ENCODE results near the gene PPP1R12A. TPM values are rescaled to one million over a fixed set of nuclear protein-coding genes. Genes with fewer than 3 reads are reported as not detected.

Gene PPP1R12A
- total RNA-seq, 1 donor from 2014 or later, result 86.7 TPM

- no peak overlapping the region for H3K9ac ChIP-seq
- Mint-ChIP-seq H3K27ac (no peak overlapping the region), H3K27me3 (ENCODE audit: insufficient read depth, low read depth) (no peaks in the 10 kb centered on the region), H3K4me3 (no peak overlapping the region), H3K4me1 (no peaks in the 10 kb centered on the region), H3K36me3 (peaks cover 28% of the 10 kb centered on the region), H3K9me3 (peaks cover 6% of the 10 kb centered on the region)
- no peak overlapping the region for H3K4me2 ChIP-seq
- no peak overlapping the region for H3K4me3 ChIP-seq
- H3K27ac ChIP-seq, result no peak overlapping the region
- DNase-seq (ENCODE audit: low spot score), result no peak
- H3K36me3 ChIP-seq, result no peaks in the 10 kb centered on the region
- H3K9me3 ChIP-seq (ENCODE audit: low read depth), result no peaks in the 10 kb centered on the region
- H3K4me1 ChIP-seq, result peaks cover 7% of the 10 kb centered on the region
- H3F3A ChIP-seq (ENCODE audit: low read depth), result no peaks in the 10 kb centered on the region
- TF ChIP-seq EZH2phosphoT487 (IDR thresholded peaks at IDR 0.05), result no peak
- TF ChIP-seq CTCF (IDR thresholded peaks at IDR 0.05), result no peak
- TF ChIP-seq EZH2 (IDR thresholded peaks at IDR 0.05), result no peak
- H3K79me2 ChIP-seq (ENCODE audit: low read depth), result peaks cover 97% of the 10 kb centered on the region
- no peak overlapping the region for H2AFZ ChIP-seq (replicated peaks)
- no peaks in the 10 kb centered on the region for H3K27me3 ChIP-seq
- peaks cover 22% of the 10 kb centered on the region for H4K20me1 ChIP-seq (ENCODE audit: low read depth)
These were observed 39.8 kb downstream of the PPP1R12A start for GRCh38 chr12:79895071-79895470.

- TF ChIP-seq EZH2phosphoT487 (IDR thresholded peaks at IDR 0.05) (no peak), CTCF (IDR thresholded peaks at IDR 0.05) (no peak), EZH2 (IDR thresholded peaks at IDR 0.05) (no peak)
- Histone ChIP-seq H2AFZ (replicated peaks) (no peak overlapping the region), H3K27ac (no peak overlapping the region), H3K4me2 (no peak overlapping the region), H3K79me2 (ENCODE audit: low read depth) (peaks cover 99% of the 10 kb centered on the region), H3K4me1 (peaks cover 21% of the 10 kb centered on the region), H3K9ac (no peak overlapping the region), H3K9me3 (ENCODE audit: low read depth) (no peaks in the 10 kb centered on the region), H3K36me3 (no peaks in the 10 kb centered on the region), H4K20me1 (ENCODE audit: low read depth) (peaks cover 33% of the 10 kb centered on the region), H3F3A (ENCODE audit: low read depth) (peaks cover 6% of the 10 kb centered on the region), H3K27me3 (no peaks in the 10 kb centered on the region), H3K4me3 (no peak overlapping the region)
- no peak for DNase-seq (ENCODE audit: low spot score)
- H3K4me1 Mint-ChIP-seq, result peaks cover 5% of the 10 kb centered on the region
- no peaks in the 10 kb centered on the region for H3K27me3 Mint-ChIP-seq (ENCODE audit: insufficient read depth, low read depth)
- H3K27ac Mint-ChIP-seq, result no peak overlapping the region
- no peak overlapping the region for H3K4me3 Mint-ChIP-seq
- peaks cover 2% of the 10 kb centered on the region for H3K9me3 Mint-ChIP-seq
- peaks cover 13% of the 10 kb centered on the region for H3K36me3 Mint-ChIP-seq
These were observed 43.3 kb downstream of the PPP1R12A start for GRCh38 chr12:79891506-79892162.

DNA sequence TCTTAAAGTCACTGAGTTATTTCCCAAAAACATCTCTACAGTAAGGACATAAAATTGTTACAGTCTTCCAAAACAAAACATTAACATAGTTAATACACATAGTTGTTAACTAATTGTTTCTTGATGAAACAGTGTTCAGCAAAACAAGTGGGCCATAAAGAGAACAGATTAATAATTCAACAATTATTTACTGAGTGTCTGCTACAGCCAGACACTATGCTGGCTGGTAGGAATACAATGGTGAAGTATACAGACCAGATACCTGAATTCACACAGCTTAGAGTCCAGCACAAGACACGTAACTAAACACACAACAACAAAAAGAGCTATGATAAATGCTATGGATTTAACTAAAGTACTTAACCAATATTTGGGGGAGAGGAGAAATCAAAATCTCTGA is 47.0 kb downstream of the PPP1R12A start:
- peaks cover 6% of the 10 kb centered on the region for H3F3A ChIP-seq (ENCODE audit: low read depth)
- H4K20me1 ChIP-seq (ENCODE audit: low read depth), result peaks cover 25% of the 10 kb centered on the region
- peaks cover 14% of the 10 kb centered on the region for H3K4me1 ChIP-seq
- H3K27me3 ChIP-seq, result no peaks in the 10 kb centered on the region
- H3K4me3 ChIP-seq, result no peak overlapping the region
- H2AFZ ChIP-seq (replicated peaks), result no peak overlapping the region
- peaks cover 99% of the 10 kb centered on the region for H3K79me2 ChIP-seq (ENCODE audit: low read depth)
- H3K4me2 ChIP-seq, result no peak overlapping the region
- H3K9ac ChIP-seq, result no peak overlapping the region
- Mint-ChIP-seq H3K9me3 (no peaks in the 10 kb centered on the region), H3K36me3 (peaks cover 12% of the 10 kb centered on the region), H3K4me3 (no peak overlapping the region), H3K27ac (no peak overlapping the region), H3K4me1 (peaks cover 5% of the 10 kb centered on the region), H3K27me3 (ENCODE audit: insufficient read depth, low read depth) (no peaks in the 10 kb centered on the region)
- H3K36me3 ChIP-seq, result no peaks in the 10 kb centered on the region
- no peak for DNase-seq (ENCODE audit: low spot score)
- TF ChIP-seq EZH2phosphoT487 (IDR thresholded peaks at IDR 0.05) (no peak), CTCF (IDR thresholded peaks at IDR 0.05) (no peak), EZH2 (IDR thresholded peaks at IDR 0.05) (no peak)
- no peaks in the 10 kb centered on the region for H3K9me3 ChIP-seq (ENCODE audit: low read depth)
- H3K27ac ChIP-seq, result no peak overlapping the region
